ENCODE measurements around the gene NDUFB2.
"Not testable (repeated sequence)": the region's sequence is repeated elsewhere in the genome, so short reads cannot be mapped to it uniquely, and the experiment has no call there.

The NDUFB2 gene

GRCh38 chr7:140743255-140743654, 46.7 kb downstream of the NDUFB2 start:
- DNase-seq (ENCODE audit: low spot score) = not testable (repeated sequence)

GRCh38 chr7:140744005-140744404, 47.5 kb downstream of the NDUFB2 start:
- DNase-seq (ENCODE audit: low spot score) = no peak

GRCh38 chr7:140745266-140746058, 49.0 kb downstream of the NDUFB2 start:
- no peak for DNase-seq (ENCODE audit: low spot score)

- DNase-seq (ENCODE audit: low spot score) = no peak
These were observed 50.2 kb downstream of the NDUFB2 start for GRCh38 chr7:140746751-140747150.

GRCh38 chr7:140752533-140752932, 56.0 kb downstream of the NDUFB2 start:
- DNase-seq (ENCODE audit: low spot score) = no peak

- peak; percentile 59 for DNase-seq (ENCODE audit: low spot score)
These were observed 58.0 kb downstream of the NDUFB2 start for GRCh38 chr7:140754506-140754905.

All from COLO829 (cell line).